SK-N-MC (cell line): ENCODE measurements around the gene ABCA3.

Experiments
- EZH2 ChIP-seq: fragments of 200-600 bp; sonication (generic); IDR thresholded peaks from one replicate; pipeline ENCODE4 v1.6.1; 2017; ENCODE audit warnings: antibody characterized with exemption
- FOXP2 ChIP-seq: optimal IDR thresholded peaks from 2 replicates; pipeline ENCODE3; 2011; ENCODE audit warnings: mild to moderate bottlenecking, moderate library complexity; ENCODE audit not compliant: insufficient read depth; ENCODE audit errors: extremely low read length, control extremely low read depth
- POLR2AphosphoS5 ChIP-seq: IDR thresholded peaks from 2 replicates; pipeline ENCODE4 v1.6.1; 2012; ENCODE audit warnings: mild to moderate bottlenecking, low read depth, low read length, borderline replicate concordance

GRCh38 chr16:2238838-2239675, 101.5 kb downstream of the ABCA3 start:
- no peak for TF ChIP-seq POLR2AphosphoS5
- TF ChIP-seq EZH2: no peak
- TF ChIP-seq FOXP2: no peak
